Measurements from ENCODE around the gene DCAF10. TPM values are rescaled to one million over a fixed set of nuclear protein-coding genes. Genes with fewer than 3 reads are reported as not detected.
A peak's percentile ranks its signal among the peaks of the same experiment; 100 is the strongest.
"Not testable (repeated sequence)": the region's sequence is repeated elsewhere in the genome, so short reads cannot be mapped to it uniquely, and the experiment has no call there.

The DCAF10 gene
- total RNA-seq, 4 donors from 2014 or later, result 23.4 to 84.2 (median 32.8) TPM

DNA sequence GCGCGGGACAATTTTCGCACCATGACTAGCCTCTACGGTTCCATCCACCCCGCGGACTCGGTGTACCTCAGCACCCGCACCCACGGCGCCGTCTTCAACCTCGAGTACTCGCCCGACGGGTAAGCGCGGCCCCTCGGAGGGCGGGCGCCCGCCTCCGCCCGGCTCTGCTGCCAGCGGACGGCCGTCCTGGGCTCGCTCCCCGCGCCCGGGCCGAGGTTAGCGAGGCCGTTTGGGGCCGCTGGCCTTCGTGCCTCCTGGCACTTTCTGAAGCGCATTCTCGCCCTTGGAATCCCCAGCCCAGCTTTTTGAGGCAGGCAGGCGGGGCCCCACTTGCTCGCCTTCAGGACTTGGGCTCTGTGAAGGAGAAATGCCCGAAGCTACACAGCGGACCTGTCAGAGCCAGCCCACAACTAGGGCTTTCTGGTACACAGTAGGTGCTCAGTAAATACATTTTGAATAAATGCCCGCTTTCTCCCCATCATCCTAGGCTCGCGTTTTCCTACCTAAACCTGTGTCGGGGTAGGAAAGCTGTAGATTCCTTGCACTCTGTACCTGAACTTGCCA lies 772 bp downstream of the DCAF10 start:
- Histone ChIP-seq H3K27ac (peak overlapping the region; percentile 75 to 90 (median 86)), H3K9me3 (no peaks in the 10 kb centered on the region), H3K27me3 (no peaks in the 10 kb centered on the region), H3K36me3 (no peaks in the 10 kb centered on the region), H3K4me1 (peaks cover 0 to 24% (median 16%) of the 10 kb centered on the region in 4 donors), H3K4me3 (peak overlapping the region; percentile 66 to 90 (median 87))
- peak; percentile 20 to 73 (median 51) for DNase-seq
- TF ChIP-seq, protein P1, sequence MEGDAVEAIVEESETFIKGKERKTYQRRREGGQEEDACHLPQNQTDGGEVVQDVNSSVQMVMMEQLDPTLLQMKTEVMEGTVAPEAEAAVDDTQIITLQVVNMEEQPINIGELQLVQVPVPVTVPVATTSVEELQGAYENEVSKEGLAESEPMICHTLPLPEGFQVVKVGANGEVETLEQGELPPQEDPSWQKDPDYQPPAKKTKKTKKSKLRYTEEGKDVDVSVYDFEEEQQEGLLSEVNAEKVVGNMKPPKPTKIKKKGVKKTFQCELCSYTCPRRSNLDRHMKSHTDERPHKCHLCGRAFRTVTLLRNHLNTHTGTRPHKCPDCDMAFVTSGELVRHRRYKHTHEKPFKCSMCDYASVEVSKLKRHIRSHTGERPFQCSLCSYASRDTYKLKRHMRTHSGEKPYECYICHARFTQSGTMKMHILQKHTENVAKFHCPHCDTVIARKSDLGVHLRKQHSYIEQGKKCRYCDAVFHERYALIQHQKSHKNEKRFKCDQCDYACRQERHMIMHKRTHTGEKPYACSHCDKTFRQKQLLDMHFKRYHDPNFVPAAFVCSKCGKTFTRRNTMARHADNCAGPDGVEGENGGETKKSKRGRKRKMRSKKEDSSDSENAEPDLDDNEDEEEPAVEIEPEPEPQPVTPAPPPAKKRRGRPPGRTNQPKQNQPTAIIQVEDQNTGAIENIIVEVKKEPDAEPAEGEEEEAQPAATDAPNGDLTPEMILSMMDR (IDR thresholded peaks at IDR 0.05), result no peak
- no peak for TF ChIP-seq POLR2A (IDR thresholded peaks at IDR 0.05)

DNA sequence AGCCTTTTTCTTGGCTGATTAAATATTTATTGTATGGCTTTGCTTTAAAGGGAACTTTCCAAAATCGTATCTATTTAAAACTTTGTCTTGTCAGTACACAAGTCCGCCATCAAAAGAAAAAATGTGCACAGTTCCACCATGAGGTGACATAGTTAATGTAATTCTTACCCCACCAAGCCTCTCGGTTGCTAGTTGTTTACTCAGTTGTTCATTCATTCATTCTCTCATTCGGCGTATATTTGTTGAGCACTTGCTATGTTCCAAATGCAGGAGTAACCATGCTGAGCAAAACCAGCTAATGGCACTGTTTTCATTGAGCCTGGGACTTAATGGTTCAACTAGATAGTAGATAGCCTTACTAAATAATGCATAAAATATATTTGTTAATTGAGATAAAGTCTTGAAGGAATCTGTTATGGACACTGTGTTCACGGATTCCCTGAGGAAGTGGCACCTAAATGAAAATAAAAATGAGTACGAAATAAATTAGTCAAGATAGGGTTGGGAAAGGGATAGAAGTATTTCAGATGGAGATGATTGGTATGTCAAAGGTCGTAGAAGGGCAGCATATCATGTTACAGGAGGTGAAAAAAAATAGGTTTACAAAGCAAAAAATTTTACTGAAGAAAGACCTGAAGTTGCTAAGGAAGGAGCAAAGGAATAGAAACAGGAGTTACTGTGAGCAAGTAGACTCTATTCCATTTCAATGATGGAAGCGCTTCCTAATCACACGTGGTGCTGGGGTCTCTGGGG lies 1.5 kb downstream of the DCAF10 start:
- Histone ChIP-seq H3K4me1 (peaks cover 0 to 24% (median 16%) of the 10 kb centered on the region in 4 donors), H3K36me3 (no peaks in the 10 kb centered on the region), H3K27ac (no peak overlapping the region), H3K27me3 (no peaks in the 10 kb centered on the region), H3K4me3 (peak overlapping the region; percentile 66 to 90 (median 87)), H3K9me3 (no peaks in the 10 kb centered on the region)
- TF ChIP-seq, protein P1 (IDR thresholded peaks at IDR 0.05), result no peak
- TF ChIP-seq POLR2A (IDR thresholded peaks at IDR 0.05), result no peak
- no peak for DNase-seq

DNA sequence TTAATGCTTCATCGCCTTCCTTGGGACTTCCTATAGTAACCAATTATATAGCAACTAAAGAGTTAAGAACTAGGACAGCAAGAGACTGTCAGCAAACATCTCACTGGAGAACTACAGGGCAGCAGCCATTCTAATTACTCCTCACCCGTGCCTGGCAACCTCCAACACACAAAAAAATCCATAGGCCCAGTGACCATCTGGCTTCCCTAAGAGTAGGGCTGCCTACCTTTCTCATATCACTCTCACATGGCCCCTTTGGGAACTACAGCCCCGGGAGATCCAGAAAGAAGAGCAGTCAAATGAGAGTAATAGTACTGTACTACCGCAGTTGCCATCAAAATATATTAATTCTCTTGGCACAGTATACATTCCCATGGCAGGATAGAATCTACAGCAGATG lies 5.7 kb downstream of the DCAF10 start:
- H3K27ac ChIP-seq, result no peak overlapping the region
- TF ChIP-seq, protein P1 (IDR thresholded peaks at IDR 0.05), result no peak
- TF ChIP-seq POLR2A (IDR thresholded peaks at IDR 0.05), result no peak
- DNase-seq, result no peak
- H3K4me1 ChIP-seq, result peaks cover 0 to 17% (median 13%) of the 10 kb centered on the region in 4 donors
- no peaks in the 10 kb centered on the region for H3K27me3 ChIP-seq
- H3K36me3 ChIP-seq, result no peaks in the 10 kb centered on the region
- H3K9me3 ChIP-seq, result no peaks in the 10 kb centered on the region
- no peak overlapping the region for H3K4me3 ChIP-seq

DNA sequence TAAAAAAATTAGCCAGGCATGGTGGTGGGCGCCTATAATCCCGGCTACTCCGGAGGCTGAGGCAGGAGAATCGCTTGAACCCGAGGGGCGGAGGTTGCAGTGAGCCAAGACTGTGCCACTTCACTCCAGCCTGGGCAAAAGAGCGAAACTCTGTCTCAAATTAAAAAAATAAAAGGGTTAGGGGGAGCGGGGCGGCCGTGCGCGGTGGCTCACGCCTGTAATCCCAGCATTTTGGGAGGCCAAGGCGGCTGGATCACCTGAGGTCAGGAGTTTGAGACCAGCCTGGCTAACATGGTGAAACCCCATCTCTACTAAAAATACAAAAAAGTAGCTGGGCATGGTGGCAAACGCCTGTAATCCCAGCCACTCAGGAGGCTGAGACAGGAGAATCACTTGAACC lies 9.1 kb downstream of the DCAF10 start:
- not testable (repeated sequence) for H3K4me3 ChIP-seq, H3K4me1 ChIP-seq, H3K36me3 ChIP-seq, DNase-seq, H3K9me3 ChIP-seq, H3K27ac ChIP-seq, H3K27me3 ChIP-seq

DNA sequence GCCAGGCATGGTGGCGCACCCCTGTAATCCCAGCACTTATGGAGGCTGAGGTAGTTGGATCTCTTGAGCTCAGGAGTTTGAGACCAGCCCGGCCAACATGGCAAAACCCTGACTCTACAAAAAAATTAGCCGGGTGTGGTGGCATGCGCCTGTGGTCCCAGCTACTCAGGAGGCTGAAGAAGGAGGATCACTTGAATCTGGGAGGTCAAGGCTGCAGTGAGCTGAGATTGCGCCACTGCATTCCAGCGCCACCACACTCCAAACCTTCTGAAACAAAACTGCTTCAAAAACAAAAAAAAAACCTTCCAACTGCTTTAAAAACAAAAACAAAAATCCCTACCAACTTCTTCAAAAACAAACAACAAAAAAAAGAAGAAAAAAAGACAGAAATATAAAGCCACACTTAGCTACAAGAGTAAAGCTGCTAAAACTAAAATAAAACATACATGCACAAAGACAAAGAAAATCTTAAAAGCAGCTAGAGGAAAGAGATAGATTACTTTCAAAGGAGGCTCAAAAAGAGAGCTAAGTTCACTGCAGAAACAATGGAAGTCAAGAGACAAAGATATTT lies 11.4 kb downstream of the DCAF10 start:
- H3K4me1 ChIP-seq, result no peaks in the 10 kb centered on the region
- H3K27me3 ChIP-seq, result no peaks in the 10 kb centered on the region
- H3K36me3 ChIP-seq, result no peaks in the 10 kb centered on the region
- H3K4me3 ChIP-seq, result no peak overlapping the region
- DNase-seq, result no peak
- no peak overlapping the region for H3K27ac ChIP-seq
- TF ChIP-seq POLR2A (IDR thresholded peaks at IDR 0.05), result no peak
- TF ChIP-seq, protein P1 (IDR thresholded peaks at IDR 0.05), result no peak
- H3K9me3 ChIP-seq, result no peaks in the 10 kb centered on the region

DNA sequence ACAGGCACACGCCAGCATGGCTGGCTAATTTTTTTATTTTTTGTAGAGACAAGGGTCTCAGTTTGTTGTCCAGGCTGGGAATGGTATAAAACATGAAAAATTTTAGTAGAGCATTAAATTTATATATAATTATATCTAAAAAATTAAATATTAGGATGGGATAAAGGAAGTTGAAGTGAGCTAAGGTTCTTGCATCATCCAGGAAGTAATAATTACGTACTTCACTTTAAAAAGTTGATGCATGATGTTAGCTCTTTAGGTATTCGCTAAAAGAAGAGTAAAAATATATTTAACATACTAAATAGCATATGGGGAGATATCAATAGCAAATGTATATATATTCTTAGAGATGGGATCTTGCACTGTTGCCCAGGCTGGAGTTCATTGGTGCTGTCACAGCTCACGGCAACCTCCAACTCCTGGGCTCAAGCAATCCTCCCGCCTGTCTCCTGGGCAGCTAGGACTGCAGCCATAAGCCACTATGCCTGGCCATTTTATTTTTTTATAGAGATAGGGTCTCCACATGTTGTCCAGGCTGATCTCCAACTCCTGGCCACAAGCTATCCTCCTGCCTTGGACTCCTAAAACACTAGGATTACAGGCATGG lies 12.3 kb downstream of the DCAF10 start:
- Histone ChIP-seq H3K4me3 (no peak overlapping the region), H3K9me3 (no peaks in the 10 kb centered on the region), H3K27ac (no peak overlapping the region), H3K36me3 (no peaks in the 10 kb centered on the region), H3K4me1 (no peaks in the 10 kb centered on the region), H3K27me3 (no peaks in the 10 kb centered on the region)
- TF ChIP-seq POLR2A (IDR thresholded peaks at IDR 0.05), result no peak
- TF ChIP-seq, protein P1 (IDR thresholded peaks at IDR 0.05), result no peak
- no peak for DNase-seq

All from Peyer's patch (tissue), 4 donors.